Measurements from ENCODE around the gene AKT1S1. TPM values are rescaled to one million over a fixed set of nuclear protein-coding genes. Genes with fewer than 3 reads are reported as not detected.
A peak's percentile ranks its signal among the peaks of the same experiment; 100 is the strongest.

AKT1S1 gene
- total RNA-seq, 2 experiments from 2014 or later: 21.0 to 22.7 TPM

DNA sequence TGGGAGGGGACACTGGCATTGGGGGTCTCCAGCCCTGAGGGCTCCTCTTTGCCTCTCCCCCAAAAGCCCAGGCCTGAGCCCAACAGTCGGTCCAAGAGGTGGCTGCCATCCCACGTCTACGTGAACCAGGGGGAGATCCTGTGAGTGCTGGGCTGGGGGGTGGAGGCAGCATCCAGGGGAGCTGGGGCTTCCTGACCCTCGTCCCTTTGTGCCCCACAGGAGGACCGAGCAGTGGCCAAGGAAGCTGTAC lies 19.4 kb downstream of the AKT1S1 start:
- peaks cover 8% of the 10 kb centered on the region for H3K4me1 Mint-ChIP-seq
- no peaks in the 10 kb centered on the region for H3K9me3 Mint-ChIP-seq
- H3K27ac Mint-ChIP-seq: no peak overlapping the region
- no peak for DNase-seq
- H3K4me3 Mint-ChIP-seq: no peak overlapping the region
- H3K36me3 Mint-ChIP-seq: peaks cover 7% of the 10 kb centered on the region
- H3K27me3 Mint-ChIP-seq: no peaks in the 10 kb centered on the region

DNA sequence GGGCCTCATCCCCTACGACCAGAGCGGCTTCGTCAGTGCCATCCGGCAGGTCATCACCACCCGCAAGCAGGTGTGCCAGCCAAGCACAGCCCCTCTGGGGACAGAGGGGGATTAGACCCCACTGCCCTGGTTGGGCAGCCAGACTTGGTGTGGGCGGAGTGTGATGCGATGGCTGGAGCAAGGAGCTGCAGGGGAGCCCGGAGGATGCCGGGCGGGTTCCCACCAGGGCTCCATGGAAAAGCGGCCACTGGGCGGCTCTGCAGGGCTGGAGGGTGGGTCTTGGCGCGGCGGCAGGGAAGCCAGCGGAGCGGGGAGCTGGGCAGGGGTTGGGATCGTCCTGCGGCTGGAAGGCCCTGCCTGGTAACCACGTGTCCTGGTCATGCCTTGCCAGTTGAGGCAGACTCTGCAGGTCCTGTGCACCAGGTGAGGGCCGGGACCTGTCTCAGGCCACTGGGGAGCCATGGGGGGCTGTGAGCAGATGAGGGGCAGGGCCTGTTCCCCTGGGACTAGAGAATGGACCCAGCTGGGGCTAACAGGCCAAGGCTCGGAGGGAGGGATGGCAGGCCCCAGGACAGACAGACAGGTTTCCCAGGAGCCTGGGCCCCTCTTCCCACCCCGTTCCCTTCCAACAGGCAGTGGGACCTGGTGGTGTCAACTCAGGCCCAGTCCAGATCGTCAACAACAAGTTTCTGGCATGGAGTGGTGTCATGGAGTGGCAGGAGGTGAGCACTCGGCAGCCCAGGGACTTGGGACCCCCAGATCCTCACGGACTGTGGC lies 19.9 kb downstream of the AKT1S1 start:
- Mint-ChIP-seq H3K36me3 (peaks cover 7% of the 10 kb centered on the region), H3K4me3 (no peak overlapping the region), H3K27ac (no peak overlapping the region), H3K9me3 (no peaks in the 10 kb centered on the region), H3K27me3 (no peaks in the 10 kb centered on the region), H3K4me1 (peaks cover 13% of the 10 kb centered on the region)
- no peak for DNase-seq

DNA sequence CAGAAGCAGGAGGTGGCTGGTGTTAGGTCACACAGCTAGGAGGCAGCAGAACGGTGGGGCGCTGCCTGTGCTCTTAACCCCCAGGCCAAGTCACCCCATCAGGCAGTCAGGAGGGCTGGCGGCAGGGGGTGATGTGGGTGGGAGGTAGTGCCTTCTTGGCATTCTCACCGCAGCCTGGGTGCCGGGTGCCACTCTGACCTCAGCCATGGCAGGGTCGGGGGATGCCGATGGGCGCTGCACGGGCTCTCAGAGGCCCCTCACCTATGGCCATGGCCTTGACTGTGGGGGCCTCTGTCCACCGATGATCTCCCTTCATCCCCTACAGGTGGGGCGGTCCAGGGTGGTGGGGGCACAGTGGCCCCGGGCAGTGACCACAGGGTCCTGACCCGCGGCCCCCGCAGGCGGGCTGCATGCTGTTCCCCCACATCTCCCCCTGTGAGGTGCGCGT lies 20.6 kb downstream of the AKT1S1 start:
- H3K27ac Mint-ChIP-seq: no peak overlapping the region
- H3K9me3 Mint-ChIP-seq: no peaks in the 10 kb centered on the region
- H3K36me3 Mint-ChIP-seq: peaks cover 6% of the 10 kb centered on the region
- no peak for DNase-seq
- no peak overlapping the region for H3K4me3 Mint-ChIP-seq
- peaks cover 15% of the 10 kb centered on the region for H3K4me1 Mint-ChIP-seq
- no peaks in the 10 kb centered on the region for H3K27me3 Mint-ChIP-seq

DNA sequence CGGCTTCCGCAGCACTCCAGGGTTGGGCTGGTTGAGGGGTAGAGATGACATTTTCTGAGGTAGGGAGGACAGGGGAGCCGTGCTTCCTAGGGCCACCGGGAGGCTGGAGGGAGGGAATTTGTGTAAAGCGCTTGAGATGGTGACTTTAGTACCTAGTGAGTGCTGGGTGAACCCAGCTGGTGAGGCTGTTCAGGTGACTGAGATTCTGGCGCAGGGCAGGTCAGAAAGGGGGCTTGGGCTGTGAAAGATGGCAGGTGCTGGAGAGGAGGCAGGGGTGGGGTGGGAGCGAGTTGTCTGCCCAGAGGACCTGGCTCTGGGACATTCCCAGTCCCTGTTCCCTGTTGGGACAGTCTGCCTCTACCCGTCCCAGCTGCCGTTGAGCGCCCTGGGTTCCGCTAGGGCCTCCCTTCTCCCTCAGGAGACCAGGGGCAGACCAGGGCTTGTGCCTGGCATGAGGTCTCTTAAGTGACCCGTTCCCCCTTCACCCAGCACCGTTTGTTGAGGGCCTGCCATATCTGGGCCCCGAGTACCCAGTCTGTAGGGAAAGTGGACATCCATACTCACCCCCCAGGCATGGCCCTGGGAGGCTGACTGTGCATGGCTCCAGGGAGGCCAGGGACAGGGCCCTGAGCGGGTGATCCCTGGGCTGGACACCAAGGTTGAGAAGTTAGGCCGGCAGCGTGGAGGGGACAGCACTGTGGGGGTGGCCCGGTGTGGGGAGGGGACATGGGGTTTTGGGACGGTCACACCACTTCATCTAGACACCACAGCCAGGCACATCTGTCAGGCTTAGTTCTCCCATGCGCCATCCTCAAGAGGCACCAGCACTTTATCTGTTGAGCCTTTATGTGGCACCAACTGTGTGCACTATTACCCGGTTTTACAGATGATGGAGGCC lies 21.2 kb downstream of the AKT1S1 start:
- Mint-ChIP-seq H3K4me1 (peaks cover 15% of the 10 kb centered on the region), H3K27ac (peak overlapping the region; percentile 17), H3K9me3 (no peaks in the 10 kb centered on the region), H3K27me3 (no peaks in the 10 kb centered on the region), H3K36me3 (peaks cover 6% of the 10 kb centered on the region), H3K4me3 (peak overlapping the region; percentile 25)
- no peak for DNase-seq

- no peaks in the 10 kb centered on the region for H3K27me3 Mint-ChIP-seq
- H3K9me3 Mint-ChIP-seq: no peaks in the 10 kb centered on the region
- DNase-seq: no peak
- H3K27ac Mint-ChIP-seq: peak overlapping the region; percentile 17
- H3K36me3 Mint-ChIP-seq: peaks cover 6% of the 10 kb centered on the region
- H3K4me3 Mint-ChIP-seq: peak overlapping the region; percentile 22
- peaks cover 16% of the 10 kb centered on the region for H3K4me1 Mint-ChIP-seq
Observed at GRCh38 chr19:49855277-49855675, 21.9 kb downstream of the AKT1S1 start.

DNA sequence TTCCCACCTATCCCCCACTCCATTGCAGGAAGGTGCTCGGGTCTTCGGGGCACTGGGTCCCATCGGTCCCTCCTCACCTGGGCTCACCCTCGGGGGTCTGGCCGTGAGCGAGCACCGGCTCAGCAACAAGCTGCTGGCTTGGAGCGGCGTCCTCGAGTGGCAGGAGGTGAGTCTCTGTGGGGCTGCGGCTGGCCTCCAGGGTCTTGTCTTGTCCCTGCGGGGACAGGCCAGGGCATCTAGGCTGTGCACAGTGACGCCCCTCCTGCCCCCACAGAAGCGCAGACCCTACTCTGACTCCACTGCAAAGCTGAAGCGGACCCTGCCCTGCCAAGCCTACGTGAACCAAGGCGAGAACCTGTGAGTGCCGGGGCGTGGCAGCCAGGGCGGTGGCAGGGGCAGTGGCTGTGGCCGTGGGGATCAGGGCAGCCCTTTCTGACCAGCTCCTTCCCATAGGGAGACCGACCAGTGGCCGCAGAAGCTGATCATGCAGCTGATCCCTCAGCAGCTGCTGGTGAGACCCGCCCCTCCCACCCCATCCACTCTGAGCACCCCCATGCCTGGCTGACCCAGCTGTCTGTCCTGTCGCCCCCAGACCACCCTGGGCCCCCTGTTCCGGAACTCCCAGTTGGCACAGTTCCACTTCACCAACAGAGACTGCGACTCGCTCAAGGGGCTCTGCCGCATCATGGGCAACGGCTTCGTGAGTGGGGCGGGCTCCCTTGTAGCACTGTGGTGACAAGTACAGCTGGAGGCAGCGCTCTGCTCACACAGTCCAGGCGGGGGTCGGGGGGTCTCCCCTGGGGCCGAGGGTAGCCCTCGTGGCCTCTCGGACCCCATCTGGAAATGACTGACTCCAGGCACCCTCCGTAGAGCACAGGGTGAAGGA lies 22.5 kb downstream of the AKT1S1 start:
- Mint-ChIP-seq H3K36me3 (peaks cover 11% of the 10 kb centered on the region), H3K27ac (no peak overlapping the region), H3K4me1 (peaks cover 22% of the 10 kb centered on the region), H3K9me3 (peaks cover 6% of the 10 kb centered on the region), H3K4me3 (no peak overlapping the region), H3K27me3 (no peaks in the 10 kb centered on the region)
- no peak for DNase-seq

DNA sequence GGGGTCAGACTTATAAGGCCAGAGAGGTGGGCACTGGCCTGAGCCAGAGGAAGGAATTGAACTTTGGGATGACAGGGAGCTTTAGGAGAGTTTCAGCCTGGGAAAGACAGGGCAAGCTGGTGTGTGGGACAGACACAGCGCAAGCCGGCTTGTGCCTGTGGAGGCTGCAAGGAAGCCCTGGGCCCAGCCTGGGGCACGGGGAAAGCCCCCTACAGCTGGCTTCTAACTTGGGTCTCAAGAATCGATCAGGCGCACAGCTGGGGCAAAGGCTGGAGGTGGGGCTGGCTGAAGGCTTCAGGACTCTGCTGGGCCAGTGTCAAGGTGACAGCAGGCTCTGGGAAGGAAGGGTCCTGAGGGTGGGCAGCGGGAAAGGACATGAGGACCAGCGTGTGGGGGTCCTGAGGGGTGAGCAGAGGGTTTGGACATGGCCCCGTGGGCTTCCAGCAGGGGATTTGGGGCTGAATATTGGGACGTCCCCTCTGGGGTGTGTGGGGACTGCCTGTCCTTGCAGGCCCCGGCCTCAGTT lies 23.2 kb downstream of the AKT1S1 start:
- Mint-ChIP-seq H3K27ac (peak overlapping the region; percentile 16), H3K9me3 (peaks cover 10% of the 10 kb centered on the region), H3K4me1 (peaks cover 26% of the 10 kb centered on the region), H3K27me3 (no peaks in the 10 kb centered on the region), H3K36me3 (peaks cover 14% of the 10 kb centered on the region), H3K4me3 (no peak overlapping the region)
- no peak for DNase-seq

GRCh38 chr19:49852631-49853126 lies 24.5 kb downstream of the AKT1S1 start:
- Mint-ChIP-seq H3K4me1 (peaks cover 36% of the 10 kb centered on the region), H3K36me3 (peaks cover 16% of the 10 kb centered on the region), H3K4me3 (peak overlapping the region; percentile 73), H3K9me3 (peaks cover 12% of the 10 kb centered on the region), H3K27me3 (peaks cover 3% of the 10 kb centered on the region), H3K27ac (peak overlapping the region; percentile 48)
- no peak for DNase-seq

DNA sequence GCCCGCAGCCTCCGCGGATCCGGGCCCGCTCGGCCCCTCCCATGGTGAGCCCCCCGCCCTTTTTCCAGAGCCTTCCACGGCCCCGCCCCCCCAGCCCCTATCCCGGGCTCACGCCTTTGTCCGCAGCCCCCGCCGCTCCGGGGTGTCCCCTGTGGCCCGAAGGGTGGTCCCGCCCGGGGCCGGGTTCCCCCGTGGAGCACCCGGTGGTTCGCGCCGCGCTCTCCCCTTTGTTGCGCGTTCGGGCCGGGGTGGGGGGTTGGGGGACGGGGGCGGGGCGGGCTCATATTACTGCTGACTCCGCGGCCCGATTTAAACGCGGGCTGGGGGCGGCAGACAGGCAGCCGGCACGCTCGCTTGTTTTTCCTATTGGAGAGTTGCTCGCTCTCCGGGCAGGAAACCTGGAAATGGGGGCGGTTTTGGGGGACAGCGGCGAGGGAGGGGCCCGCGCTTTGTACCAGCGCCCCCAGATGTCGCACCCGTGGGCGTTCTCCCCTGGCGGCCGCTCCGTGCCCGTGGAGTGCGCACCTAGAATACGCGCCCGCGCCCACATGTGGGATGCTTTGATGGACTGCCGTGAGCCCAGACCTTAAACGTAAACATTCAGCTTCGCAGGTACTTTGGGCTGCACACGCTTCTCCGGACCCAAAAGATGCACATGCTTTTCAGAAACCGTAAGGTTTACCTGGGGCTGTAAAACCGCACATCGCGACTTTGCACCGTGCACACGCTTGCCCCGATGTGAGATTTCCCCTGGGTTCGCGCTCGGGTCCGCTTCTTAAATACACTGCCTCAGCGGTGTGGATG lies 25.5 kb downstream of the AKT1S1 start:
- H3K9me3 Mint-ChIP-seq: peaks cover 12% of the 10 kb centered on the region
- H3K4me3 Mint-ChIP-seq: peak overlapping the region; percentile 73
- peaks cover 16% of the 10 kb centered on the region for H3K36me3 Mint-ChIP-seq
- peaks cover 3% of the 10 kb centered on the region for H3K27me3 Mint-ChIP-seq
- DNase-seq: peak; percentile 32
- peak overlapping the region; percentile 42 for H3K27ac Mint-ChIP-seq
- peaks cover 38% of the 10 kb centered on the region for H3K4me1 Mint-ChIP-seq

GRCh38 chr19:49850487-49851342 lies 26.4 kb downstream of the AKT1S1 start, which contains the start of gene PTOV1:
PTOV1 (plus strand) TSS chr19:49851159.
- H3K4me3 Mint-ChIP-seq: peak within 1 kb of the TSS; percentile 83
- H3K9me3 Mint-ChIP-seq: peaks cover 12% of the 10 kb centered on the region
- peaks cover 16% of the 10 kb centered on the region for H3K36me3 Mint-ChIP-seq
- peak; percentile 91 for DNase-seq
- peaks cover 3% of the 10 kb centered on the region for H3K27me3 Mint-ChIP-seq
- peaks cover 38% of the 10 kb centered on the region for H3K4me1 Mint-ChIP-seq
- peak within 1 kb of the TSS; percentile 90 for H3K27ac Mint-ChIP-seq

GRCh38 chr19:49850221-49850486 lies 27.0 kb downstream of the AKT1S1 start:
- H3K9me3 Mint-ChIP-seq: peaks cover 12% of the 10 kb centered on the region
- peaks cover 38% of the 10 kb centered on the region for H3K4me1 Mint-ChIP-seq
- peak overlapping the region; percentile 45 for H3K27ac Mint-ChIP-seq
- peaks cover 3% of the 10 kb centered on the region for H3K27me3 Mint-ChIP-seq
- H3K36me3 Mint-ChIP-seq: peaks cover 12% of the 10 kb centered on the region
- peak overlapping the region; percentile 83 for H3K4me3 Mint-ChIP-seq
- DNase-seq: no peak

DNA sequence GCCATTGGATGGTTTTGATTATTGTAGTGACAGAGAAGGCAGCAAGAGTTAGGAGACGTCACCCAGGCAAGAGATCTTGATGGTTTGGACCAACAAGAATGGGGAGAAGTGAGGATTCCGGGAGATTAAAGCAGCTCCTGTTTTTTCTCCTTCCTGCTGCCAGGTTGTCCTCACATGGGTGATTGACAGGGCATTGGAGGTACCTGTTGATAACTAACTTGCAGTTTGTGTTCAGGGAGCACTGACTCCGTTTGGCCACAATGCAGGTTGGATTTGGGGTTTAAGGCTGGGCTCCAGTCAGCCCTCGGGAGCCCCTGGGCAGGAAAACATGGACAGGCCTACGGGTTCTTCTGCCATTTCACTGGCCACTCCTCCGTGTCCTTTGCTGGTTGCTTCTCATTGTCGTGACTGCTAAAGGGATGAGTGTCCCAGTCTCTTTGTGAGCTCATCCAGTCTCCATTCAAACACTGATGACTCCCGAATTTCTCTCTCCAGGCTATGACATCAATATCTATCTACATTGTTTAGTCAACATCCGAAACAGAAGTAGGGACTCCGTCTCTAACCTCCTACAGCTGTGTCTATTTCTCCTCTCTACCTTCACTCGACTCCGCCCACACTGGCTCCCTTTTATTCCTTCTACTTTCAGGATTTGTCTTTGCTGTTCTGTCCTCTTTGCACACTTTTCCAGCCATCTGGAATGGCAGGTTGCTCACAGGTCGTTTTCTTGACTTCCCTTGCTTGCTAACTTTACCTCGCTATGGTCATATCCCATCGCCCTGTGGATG lies 27.5 kb downstream of the AKT1S1 start:
- peaks cover 3% of the 10 kb centered on the region for H3K27me3 Mint-ChIP-seq

DNA sequence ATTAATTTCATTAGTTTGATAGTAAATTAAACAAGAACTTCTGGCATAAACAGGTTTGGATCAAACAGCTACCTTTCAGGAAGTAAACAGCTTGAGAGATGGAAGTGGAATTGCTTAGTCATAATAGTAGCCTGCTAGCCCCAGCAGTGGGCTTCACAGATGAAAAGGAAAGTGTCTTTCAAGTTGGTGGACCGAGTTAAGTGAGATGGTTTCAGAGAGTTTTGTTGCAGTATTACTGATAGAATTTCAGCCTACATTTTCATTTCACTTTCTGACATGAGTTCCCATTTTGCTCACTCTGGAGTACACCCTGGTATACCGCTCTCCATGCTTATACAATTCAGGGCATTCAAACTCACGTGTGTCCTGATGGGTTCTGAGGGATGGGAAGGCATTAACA lies 28.2 kb downstream of the AKT1S1 start:
- peaks cover 11% of the 10 kb centered on the region for H3K36me3 Mint-ChIP-seq
- H3K27me3 Mint-ChIP-seq: peaks cover 3% of the 10 kb centered on the region
- DNase-seq: no peak
- H3K9me3 Mint-ChIP-seq: peaks cover 12% of the 10 kb centered on the region
- peak overlapping the region; percentile 63 for H3K4me3 Mint-ChIP-seq
- H3K4me1 Mint-ChIP-seq: peaks cover 38% of the 10 kb centered on the region
- H3K27ac Mint-ChIP-seq: peak overlapping the region; percentile 58

More for the DNA sequence above, 27.5 kb downstream of the AKT1S1 start:
- H3K36me3 Mint-ChIP-seq: peaks cover 12% of the 10 kb centered on the region
- no peak for DNase-seq
- peak overlapping the region; percentile 83 for H3K4me3 Mint-ChIP-seq
- H3K27ac Mint-ChIP-seq: peak overlapping the region; percentile 58
- H3K9me3 Mint-ChIP-seq: peaks cover 12% of the 10 kb centered on the region
- peaks cover 38% of the 10 kb centered on the region for H3K4me1 Mint-ChIP-seq
